BLaER1 treated with 17β-estradiol and CSF1 and Interleukin-3, amounts not matched to agents 10 nM and 100 nM (cell line): ENCODE results near the gene TTC29.

Experiments used
- H3K27ac ChIP-seq, 11 experiments: shearing (Covaris generic); formaldehyde crosslinking; 2 replicates each; pipeline ENCODE4 v1.8.1; 2022
- H3K27me3 ChIP-seq, 11 experiments: shearing (Covaris generic); formaldehyde crosslinking; 2 replicates each; pipeline ENCODE4 v1.8.1; 2022
- H3K36me3 ChIP-seq, 11 experiments: shearing (Covaris generic); formaldehyde crosslinking; 2 replicates each; pipeline ENCODE4 v1.8.1; 2022
- H3K4me1 ChIP-seq, 10 experiments: shearing (Covaris generic); formaldehyde crosslinking; 2 replicates each; pipeline ENCODE4 v1.8.1; 2022
- H3K4me2 ChIP-seq, 11 experiments: shearing (Covaris generic); formaldehyde crosslinking; 2 replicates each; pipeline ENCODE4 v1.8.1; 2022
- H3K4me3 ChIP-seq, 10 experiments: shearing (Covaris generic); formaldehyde crosslinking; 2 replicates each; pipeline ENCODE4 v1.8.1; 2022
- H3K9ac ChIP-seq, 11 experiments: shearing (Covaris generic); formaldehyde crosslinking; 2 replicates each; pipeline ENCODE4 v1.8.1; 2022
- H3K9me3 ChIP-seq, 11 experiments: shearing (Covaris generic); formaldehyde crosslinking; replicated peaks in 1 of 11; 2 replicates each; pipeline ENCODE4 v1.8.1; 2022
- H4K20me1 ChIP-seq, 11 experiments: shearing (Covaris generic); formaldehyde crosslinking; 2 replicates each; pipeline ENCODE4 v1.8.1; 2022
- Cebpa-rat ChIP-seq, 11 experiments: shearing (Covaris generic); IDR thresholded peaks; 2 replicates each; pipeline ENCODE4 v1.8.1; 2022

TTC29 gene

DNA sequence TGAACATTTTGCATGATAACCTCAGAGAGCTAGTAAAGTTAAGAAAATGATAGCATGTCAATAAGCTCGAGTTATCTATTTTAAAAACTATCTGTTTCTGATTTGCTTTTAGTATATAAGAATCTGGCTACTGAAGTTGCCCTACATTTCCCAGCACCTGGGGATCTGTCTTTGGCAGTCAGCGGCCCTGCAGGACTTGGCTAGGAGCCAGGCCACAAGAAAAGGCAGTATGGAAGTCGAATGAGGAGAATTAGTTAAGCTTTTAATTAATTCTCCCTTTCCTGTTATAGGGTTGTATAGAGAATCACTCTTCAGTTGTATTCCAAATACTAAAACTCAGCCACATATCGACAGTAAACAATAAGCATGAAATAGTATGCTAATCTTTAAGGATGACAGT lies 284.3 kb downstream of the TTC29 start:
- H3K36me3 ChIP-seq: no peaks in the 10 kb centered on the region
- H3K4me3 ChIP-seq: no peak overlapping the region
- H3K4me2 ChIP-seq: no peak overlapping the region
- no peaks in the 10 kb centered on the region for H3K27me3 ChIP-seq
- no peak for TF ChIP-seq Cebpa-rat (IDR thresholded peaks at IDR 0.05)
- H4K20me1 ChIP-seq: no peaks in the 10 kb centered on the region
- no peak overlapping the region for H3K9ac ChIP-seq
- no peak overlapping the region for H3K27ac ChIP-seq
- no peaks in the 10 kb centered on the region for H3K4me1 ChIP-seq
- peaks cover 0 to 6% (median 4%) of the 10 kb centered on the region in 11 experiments; a peak in 9 of 22 replicates for H3K9me3 ChIP-seq
